ENCODE measurements around the gene ATP2B3. TPM values are rescaled to one million over a fixed set of nuclear protein-coding genes. Genes with fewer than 3 reads are reported as not detected.

The ATP2B3 gene
- total RNA-seq, 4 donors from 2014 or later = 0.13 to 0.37 (median 0.31) TPM; not detected in 1

DNA sequence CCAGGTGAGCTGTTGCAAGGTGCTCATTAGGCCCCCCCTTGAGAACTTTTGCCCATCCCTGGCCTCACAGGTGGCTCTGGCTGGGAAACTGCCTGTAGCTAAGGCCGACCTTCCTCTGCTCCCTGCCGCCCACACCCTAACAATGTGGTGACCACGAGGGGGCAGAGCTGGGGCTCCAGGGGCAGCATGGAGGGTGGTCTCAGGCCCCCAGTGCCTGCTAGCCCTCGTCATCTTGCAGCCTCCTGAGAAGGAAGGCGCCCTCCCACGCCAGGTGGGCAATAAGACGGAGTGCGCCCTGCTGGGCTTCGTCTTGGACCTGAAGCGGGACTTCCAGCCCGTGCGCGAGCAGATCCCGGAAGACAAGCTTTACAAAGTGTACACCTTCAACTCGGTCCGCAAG is 32.4 kb downstream of the ATP2B3 start:
- Histone ChIP-seq H3K36me3 (no peaks in the 10 kb centered on the region), H3K9me3 (no peaks in the 10 kb centered on the region), H3K27me3 (no peaks in the 10 kb centered on the region), H3K4me1 (peaks cover 0 to 3% (median 0%) of the 10 kb centered on the region in 3 donors), H3K27ac (no peak overlapping the region), H3K4me3 (no peak overlapping the region)
- no peak for ATAC-seq
- TF ChIP-seq, protein P1, sequence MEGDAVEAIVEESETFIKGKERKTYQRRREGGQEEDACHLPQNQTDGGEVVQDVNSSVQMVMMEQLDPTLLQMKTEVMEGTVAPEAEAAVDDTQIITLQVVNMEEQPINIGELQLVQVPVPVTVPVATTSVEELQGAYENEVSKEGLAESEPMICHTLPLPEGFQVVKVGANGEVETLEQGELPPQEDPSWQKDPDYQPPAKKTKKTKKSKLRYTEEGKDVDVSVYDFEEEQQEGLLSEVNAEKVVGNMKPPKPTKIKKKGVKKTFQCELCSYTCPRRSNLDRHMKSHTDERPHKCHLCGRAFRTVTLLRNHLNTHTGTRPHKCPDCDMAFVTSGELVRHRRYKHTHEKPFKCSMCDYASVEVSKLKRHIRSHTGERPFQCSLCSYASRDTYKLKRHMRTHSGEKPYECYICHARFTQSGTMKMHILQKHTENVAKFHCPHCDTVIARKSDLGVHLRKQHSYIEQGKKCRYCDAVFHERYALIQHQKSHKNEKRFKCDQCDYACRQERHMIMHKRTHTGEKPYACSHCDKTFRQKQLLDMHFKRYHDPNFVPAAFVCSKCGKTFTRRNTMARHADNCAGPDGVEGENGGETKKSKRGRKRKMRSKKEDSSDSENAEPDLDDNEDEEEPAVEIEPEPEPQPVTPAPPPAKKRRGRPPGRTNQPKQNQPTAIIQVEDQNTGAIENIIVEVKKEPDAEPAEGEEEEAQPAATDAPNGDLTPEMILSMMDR (IDR thresholded peaks at IDR 0.05) = no peak
- TF ChIP-seq POLR2AphosphoS5 (IDR thresholded peaks at IDR 0.05) = no peak
- TF ChIP-seq EP300 (IDR thresholded peaks at IDR 0.05) = no peak
- no peak for TF ChIP-seq POLR2A (IDR thresholded peaks at IDR 0.05)
- WGBS, 2 donors (ENCODE audit: low coverage in 1 of 2) = no CpG with 5 or more reads among the region's 16 CpGs

DNA sequence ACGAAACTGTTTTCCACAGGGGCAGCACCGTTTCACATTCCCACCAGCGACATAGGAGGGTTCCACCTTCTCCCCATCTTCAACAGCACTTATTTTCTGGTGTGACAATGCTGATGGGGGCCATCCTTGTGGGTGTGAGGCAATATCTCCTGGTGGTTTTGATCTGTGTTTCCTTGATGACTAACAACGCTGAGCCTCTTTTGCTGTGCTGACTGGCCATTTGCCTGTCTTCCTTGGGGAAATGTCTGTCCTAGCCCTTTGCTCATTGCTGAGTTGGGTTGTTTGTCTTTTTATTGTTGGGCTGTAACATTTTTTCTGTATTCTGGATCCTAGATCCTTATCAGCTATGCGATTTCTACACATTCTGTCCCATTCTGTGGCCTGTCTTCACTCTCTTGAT is 33.7 kb downstream of the ATP2B3 start:
- ATAC-seq = no peak
- TF ChIP-seq POLR2AphosphoS5 (IDR thresholded peaks at IDR 0.05) (no peak), POLR2A (IDR thresholded peaks at IDR 0.05) (no peak), EP300 (IDR thresholded peaks at IDR 0.05) (no peak)
- TF ChIP-seq, protein P1 (IDR thresholded peaks at IDR 0.05) = no peak
- no peak overlapping the region for H3K4me3 ChIP-seq
- H3K27ac ChIP-seq = no peak overlapping the region
- peaks cover 0 to 7% (median 0%) of the 10 kb centered on the region in 3 donors for H3K4me1 ChIP-seq
- no peaks in the 10 kb centered on the region for H3K36me3 ChIP-seq
- no peaks in the 10 kb centered on the region for H3K9me3 ChIP-seq
- 68 to 83% methylated on average over 2 to 3 of the region's 5 CpGs for WGBS, 2 donors (ENCODE audit: low coverage in 1 of 2)
- no peaks in the 10 kb centered on the region for H3K27me3 ChIP-seq

DNA sequence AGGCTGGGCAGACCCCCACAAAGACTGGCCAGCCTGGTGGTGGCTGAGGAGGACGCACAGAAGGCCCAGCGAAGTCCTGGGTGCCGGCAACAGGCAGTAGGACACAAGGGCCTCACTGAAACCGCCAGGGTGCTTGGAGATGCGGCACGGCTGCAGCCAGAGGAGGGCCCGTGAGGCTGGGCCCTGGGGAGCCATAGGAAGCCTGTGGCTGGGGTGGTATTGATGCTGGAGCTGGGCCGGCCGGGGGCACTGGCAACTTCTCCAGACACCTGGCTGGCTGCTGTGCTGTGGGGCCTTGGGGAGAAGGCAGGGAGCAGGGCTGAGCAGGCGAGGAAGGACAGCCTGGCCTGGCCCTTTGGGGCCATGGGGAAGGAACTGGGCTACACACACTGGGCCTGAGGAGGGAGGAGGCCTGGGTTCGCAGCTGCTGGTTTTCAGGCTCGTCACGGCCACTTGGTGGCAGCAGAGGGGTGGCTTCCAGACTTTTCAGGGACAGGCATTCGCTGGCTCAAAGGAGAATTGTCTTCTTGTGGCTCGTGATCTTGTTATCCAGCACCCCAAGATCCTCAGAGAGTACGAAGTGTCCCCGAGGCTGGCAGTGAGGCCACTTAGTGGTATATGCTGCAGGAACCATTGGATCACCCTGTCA is 37.2 kb downstream of the ATP2B3 start:
- H3K36me3 ChIP-seq = no peaks in the 10 kb centered on the region
- H3K4me3 ChIP-seq = no peak overlapping the region
- H3K27ac ChIP-seq = no peak overlapping the region
- H3K9me3 ChIP-seq = no peaks in the 10 kb centered on the region
- H3K4me1 ChIP-seq = peaks cover 0 to 7% (median 0%) of the 10 kb centered on the region in 3 donors
- ATAC-seq = peak; percentile 61
- WGBS, 2 donors (ENCODE audit: low coverage in 1 of 2) = 53% methylated on average over 3 of the region's 17 CpGs; no CpG with 5 or more reads in 1 of the 2 donors
- TF ChIP-seq EP300 (IDR thresholded peaks at IDR 0.05) (no peak), POLR2A (IDR thresholded peaks at IDR 0.05) (no peak), POLR2AphosphoS5 (IDR thresholded peaks at IDR 0.05) (no peak)
- TF ChIP-seq, protein P1 (IDR thresholded peaks at IDR 0.05) = peak in 3 of 4 experiments; percentile 47 to 74 (median 48)
- H3K27me3 ChIP-seq = no peaks in the 10 kb centered on the region

DNA sequence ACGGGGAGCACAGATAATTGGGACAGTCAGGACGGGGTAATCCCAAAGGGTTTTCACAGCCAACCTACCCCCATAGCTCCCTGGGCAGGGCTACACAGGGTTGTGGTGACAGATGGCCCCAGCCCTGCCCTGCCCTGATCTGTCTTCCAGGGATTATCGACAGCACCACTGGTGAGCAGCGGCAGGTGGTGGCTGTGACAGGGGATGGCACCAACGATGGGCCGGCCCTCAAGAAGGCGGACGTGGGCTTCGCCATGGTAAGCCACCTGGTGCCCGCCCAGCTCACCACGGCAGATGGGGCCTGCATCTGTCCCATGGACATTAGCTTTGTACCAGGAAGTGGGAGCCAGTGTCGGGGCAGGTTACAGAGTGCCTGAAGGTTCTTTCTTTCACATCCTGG is 39.3 kb downstream of the ATP2B3 start:
- Histone ChIP-seq H3K27ac (no peak overlapping the region), H3K9me3 (no peaks in the 10 kb centered on the region), H3K4me1 (peaks cover 0 to 7% (median 0%) of the 10 kb centered on the region in 3 donors), H3K4me3 (no peak overlapping the region), H3K27me3 (no peaks in the 10 kb centered on the region), H3K36me3 (no peaks in the 10 kb centered on the region)
- no peak for ATAC-seq
- TF ChIP-seq EP300 (IDR thresholded peaks at IDR 0.05) (no peak), POLR2A (IDR thresholded peaks at IDR 0.05) (no peak), POLR2AphosphoS5 (IDR thresholded peaks at IDR 0.05) (no peak)
- TF ChIP-seq, protein P1 (IDR thresholded peaks at IDR 0.05) = no peak
- WGBS, 2 donors (ENCODE audit: low coverage in 1 of 2) = 60% methylated on average over 1 of the region's 12 CpGs; no CpG with 5 or more reads in 1 of the 2 donors
